Activated T-helper 2 cell treated with anti-CD3 and anti-CD28 coated beads, Interferon-gamma antibody, Interleukin-2, Interleukin-4, amounts not matched to agents 10 μg/mL and 5 μg/mL and 100 μg/mL, durations not matched to agents 14 hours and 24 hours and 36 hours (primary cell): ENCODE measurements around the gene TWNK. TPM values are rescaled to one million over a fixed set of nuclear protein-coding genes. Genes with fewer than 3 reads are reported as not detected.
"Not testable (repeated sequence)": the region's sequence is repeated elsewhere in the genome, so short reads cannot be mapped to it uniquely, and the experiment has no call there.

Source experiments
- DNase-seq: peaks from one replicate; pipeline ENCODE4 v3.0.0; 2021; ENCODE audit warnings: low spot score
- H3K27ac Mint-ChIP-seq: one replicate; pipeline ENCODE4 v1.8.0; 2021; ENCODE audit warnings: mixed read lengths
- H3K27me3 Mint-ChIP-seq: one replicate; pipeline ENCODE4 v1.8.0; 2021; ENCODE audit warnings: low read depth, mixed read lengths
- H3K36me3 Mint-ChIP-seq: one replicate; pipeline ENCODE4 v1.8.0; 2021; ENCODE audit warnings: low read depth, mixed read lengths
- H3K4me1 Mint-ChIP-seq: one replicate; pipeline ENCODE4 v1.8.0; 2021; ENCODE audit warnings: low read depth, mixed read lengths
- H3K4me3 Mint-ChIP-seq: one replicate; pipeline ENCODE4 v1.8.0; 2021; ENCODE audit warnings: low read depth, mild to moderate bottlenecking, moderate library complexity, mixed read lengths
- H3K9me3 Mint-ChIP-seq: one replicate; pipeline ENCODE4 v1.8.0; 2021; ENCODE audit warnings: mixed read lengths
- intact Hi-C: fragments of 100-400 bp; cut with micrococcal nuclease; formaldehyde crosslinking; loops from one replicate; pipeline ENCODE4 v1.15.1; 2023
- total RNA-seq: library from RNA; stranded (reverse); gene quantifications from 2 replicates; pipeline ENCODE4 v1.2.3, GENCODE V29; 2022

TWNK gene
- total RNA-seq, 1 donor from 2014 or later = 25.9 TPM

DNA sequence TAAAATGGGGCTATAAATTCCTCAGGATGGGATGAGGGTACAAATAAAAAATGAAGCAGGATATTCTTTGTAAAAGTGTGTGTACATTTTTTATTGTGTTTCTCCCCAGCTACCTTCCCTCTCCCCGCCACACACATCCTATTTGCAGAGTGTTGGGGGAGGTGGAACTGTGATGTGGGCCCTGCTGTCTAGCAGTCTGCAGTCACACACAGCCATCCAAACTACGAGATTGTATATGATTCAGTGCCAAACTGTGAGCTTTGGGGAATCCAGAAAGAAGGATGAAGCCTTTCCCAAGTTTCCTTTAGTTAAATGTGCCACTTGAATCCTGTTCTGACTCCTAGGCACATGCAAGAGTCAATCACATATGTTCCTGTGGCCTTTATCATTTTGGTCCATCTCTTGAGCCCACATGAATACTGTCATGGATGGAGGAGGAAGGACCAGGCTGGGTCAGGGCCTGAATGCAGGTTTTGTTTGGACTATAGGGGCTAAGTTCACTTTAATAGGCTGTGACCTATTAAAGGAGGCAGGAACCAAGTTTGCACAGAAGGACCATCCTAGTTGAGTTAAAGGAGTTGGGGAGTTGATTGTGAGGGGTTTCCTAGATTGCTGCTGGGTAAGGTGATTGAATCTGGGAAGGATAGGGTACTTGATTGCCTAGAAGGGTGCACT lies 19.1 kb upstream of the TWNK start:
- no peak overlapping the region for H3K27ac Mint-ChIP-seq
- intact Hi-C loops = loop anchor here (5.0 kb wide), 1 partner anchor 44 kb away; no protein-coding TSS in a partner anchor

DNA sequence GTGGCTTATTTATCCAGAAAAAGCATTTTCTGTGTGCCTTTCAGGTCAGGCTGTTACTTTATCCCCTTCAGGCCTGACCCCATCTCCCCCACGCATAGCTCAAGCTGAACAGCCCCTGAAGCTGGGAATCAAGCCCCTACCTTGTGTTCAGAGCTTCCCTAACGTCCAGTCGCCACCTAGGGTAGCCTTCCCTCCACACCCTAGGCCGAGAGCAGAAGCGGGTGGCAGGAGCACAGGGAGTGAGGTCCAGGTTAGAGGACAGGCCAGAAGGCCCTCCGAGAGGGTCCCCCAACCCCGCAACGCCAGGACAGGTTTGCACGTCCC lies 18.5 kb upstream of the TWNK start:
- Mint-ChIP-seq H3K27ac (no peak overlapping the region), H3K4me3 (peak overlapping the region; percentile 70), H3K9me3 (no peaks in the 10 kb centered on the region), H3K36me3 (peaks cover 2% of the 10 kb centered on the region), H3K4me1 (peaks cover 2% of the 10 kb centered on the region), H3K27me3 (no peaks in the 10 kb centered on the region)
- intact Hi-C loops = loop anchor here (5.0 kb wide), 1 partner anchor 43 kb away; no protein-coding TSS in a partner anchor
- DNase-seq = no peak

More for the DNA sequence above, 19.1 kb upstream of the TWNK start:
- peaks cover 2% of the 10 kb centered on the region for H3K36me3 Mint-ChIP-seq
- no peaks in the 10 kb centered on the region for H3K9me3 Mint-ChIP-seq
- H3K4me1 Mint-ChIP-seq = peaks cover 2% of the 10 kb centered on the region
- no peaks in the 10 kb centered on the region for H3K27me3 Mint-ChIP-seq
- DNase-seq = no peak
- peak overlapping the region; percentile 60 for H3K4me3 Mint-ChIP-seq

DNA sequence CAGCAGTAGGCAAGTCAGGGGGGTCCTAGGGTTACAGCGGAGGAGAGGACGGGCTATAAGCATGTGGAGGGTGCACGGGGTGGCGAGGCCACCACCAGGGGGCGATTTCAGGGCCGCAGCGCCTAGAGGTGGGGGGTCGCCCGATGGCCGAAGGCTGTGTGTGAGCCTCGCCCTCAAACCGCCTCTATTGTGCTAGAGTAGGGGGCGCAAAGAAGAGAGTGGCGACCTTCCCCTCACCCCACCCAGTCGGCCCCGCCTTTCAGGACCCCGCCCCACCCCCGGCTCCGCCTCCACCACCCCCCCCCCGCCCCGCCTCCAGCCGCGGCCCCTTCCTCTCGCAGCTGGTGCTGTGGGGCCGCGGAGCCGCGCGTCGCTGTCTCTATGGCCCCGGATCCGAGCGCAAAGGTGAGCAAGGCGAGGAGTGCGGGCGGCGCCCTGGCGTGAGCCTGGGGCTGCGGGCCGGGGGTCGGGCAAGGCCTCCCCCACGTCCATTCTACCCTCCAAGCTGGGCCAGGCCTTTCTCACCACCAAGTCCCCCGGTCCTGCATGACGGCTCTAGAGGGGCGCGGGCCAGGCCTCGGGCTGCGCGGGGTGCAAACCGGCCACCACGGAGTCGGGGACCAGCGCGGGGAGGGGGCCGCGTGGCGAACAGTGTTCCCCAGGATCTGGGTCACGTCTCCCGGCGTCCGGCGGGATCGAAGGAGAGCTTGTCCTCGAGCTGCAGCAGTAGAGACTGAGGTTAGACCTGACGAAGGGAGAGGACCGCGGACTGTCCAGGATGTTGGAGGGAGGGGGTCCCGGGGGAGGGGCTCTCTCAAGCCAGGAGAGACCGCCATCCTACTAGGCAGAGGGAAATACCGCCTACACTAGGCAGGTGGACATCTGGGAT lies 17.9 kb upstream of the TWNK start, which contains the start of gene SEMA4G:
TSS of gene SEMA4G (plus strand) at position 318 of the 889 bp plus-strand sequence. CDS start 3,409 bp downstream, outside the sequence.
- DNase-seq = no peak
- no peak within 1 kb of the TSS for H3K27ac Mint-ChIP-seq
- no peaks in the 10 kb centered on the region for H3K9me3 Mint-ChIP-seq
- H3K4me3 Mint-ChIP-seq = peak within 1 kb of the TSS; percentile 70
- peaks cover 2% of the 10 kb centered on the region for H3K4me1 Mint-ChIP-seq
- peaks cover 2% of the 10 kb centered on the region for H3K36me3 Mint-ChIP-seq
- intact Hi-C loops = loop anchor here (5.0 kb wide), 1 partner anchor 43 kb away; no protein-coding TSS in a partner anchor
- no peaks in the 10 kb centered on the region for H3K27me3 Mint-ChIP-seq

GRCh38 chr10:100970076-100970913 lies 17.0 kb upstream of the TWNK start:
- Mint-ChIP-seq H3K9me3 (no peaks in the 10 kb centered on the region), H3K27me3 (no peaks in the 10 kb centered on the region), H3K36me3 (peaks cover 2% of the 10 kb centered on the region), H3K27ac (no peak overlapping the region), H3K4me3 (peak overlapping the region; percentile 36), H3K4me1 (peaks cover 2% of the 10 kb centered on the region)
- DNase-seq = no peak
- intact Hi-C loops = no loop called here

DNA sequence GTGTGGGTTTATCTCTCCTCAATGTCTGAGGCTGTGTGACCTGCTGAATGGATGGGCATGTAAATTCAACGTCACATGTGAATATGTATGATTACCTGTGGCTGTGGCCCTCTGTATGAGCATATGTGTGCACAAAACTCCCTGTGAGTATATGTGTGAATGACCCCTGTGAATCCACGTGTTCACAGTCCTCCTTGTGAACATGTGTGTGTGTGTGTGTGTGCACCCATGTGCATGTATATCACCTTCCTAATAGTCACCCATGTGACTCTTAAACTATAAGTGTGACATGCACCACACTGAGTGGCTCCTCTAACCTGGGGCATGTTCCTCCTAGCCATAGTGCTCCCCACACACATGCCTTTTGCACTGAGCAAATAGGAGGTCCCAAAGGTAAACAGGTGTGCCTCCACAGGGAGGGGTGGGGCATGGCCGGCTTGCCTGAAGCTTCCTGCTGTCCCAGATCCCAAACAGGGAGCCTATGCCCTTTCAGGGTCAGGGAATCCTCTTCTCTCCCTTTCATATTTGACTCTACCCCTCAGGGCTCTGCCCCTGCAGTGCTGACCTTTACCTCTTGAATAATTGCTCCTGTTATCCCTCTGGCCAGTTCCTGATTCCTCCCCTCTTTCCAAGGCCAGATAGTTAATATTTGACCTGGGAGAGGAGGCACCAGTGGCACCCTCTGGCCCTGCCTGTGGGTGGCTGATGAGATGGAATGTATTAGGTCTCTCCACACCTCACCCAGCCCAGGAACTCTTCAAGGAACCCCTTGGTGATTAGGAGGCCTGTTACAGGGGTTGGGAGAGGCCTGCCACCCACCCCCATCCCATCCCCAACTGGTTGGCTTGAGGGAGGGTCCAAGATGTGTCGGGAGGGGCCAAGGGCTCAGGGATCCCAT lies 16.2 kb upstream of the TWNK start:
- H3K9me3 Mint-ChIP-seq = no peaks in the 10 kb centered on the region
- H3K36me3 Mint-ChIP-seq = no peaks in the 10 kb centered on the region
- DNase-seq = no peak
- peak overlapping the region; percentile 49 for H3K4me3 Mint-ChIP-seq
- H3K4me1 Mint-ChIP-seq = peaks cover 2% of the 10 kb centered on the region
- no peaks in the 10 kb centered on the region for H3K27me3 Mint-ChIP-seq
- H3K27ac Mint-ChIP-seq = no peak overlapping the region
- intact Hi-C loops = no loop called here

- H3K27ac Mint-ChIP-seq = no peak overlapping the region
- no peaks in the 10 kb centered on the region for H3K9me3 Mint-ChIP-seq
- H3K27me3 Mint-ChIP-seq = no peaks in the 10 kb centered on the region
- no peaks in the 10 kb centered on the region for H3K36me3 Mint-ChIP-seq
- peaks cover 2% of the 10 kb centered on the region for H3K4me1 Mint-ChIP-seq
- H3K4me3 Mint-ChIP-seq = no peak overlapping the region
- no peak for DNase-seq
- intact Hi-C loops = no loop called here
These were observed 15.0 kb upstream of the TWNK start for GRCh38 chr10:100972115-100972903.

- H3K9me3 Mint-ChIP-seq = no peaks in the 10 kb centered on the region
These were observed 14.3 kb upstream of the TWNK start for GRCh38 chr10:100972904-100973535.

DNA sequence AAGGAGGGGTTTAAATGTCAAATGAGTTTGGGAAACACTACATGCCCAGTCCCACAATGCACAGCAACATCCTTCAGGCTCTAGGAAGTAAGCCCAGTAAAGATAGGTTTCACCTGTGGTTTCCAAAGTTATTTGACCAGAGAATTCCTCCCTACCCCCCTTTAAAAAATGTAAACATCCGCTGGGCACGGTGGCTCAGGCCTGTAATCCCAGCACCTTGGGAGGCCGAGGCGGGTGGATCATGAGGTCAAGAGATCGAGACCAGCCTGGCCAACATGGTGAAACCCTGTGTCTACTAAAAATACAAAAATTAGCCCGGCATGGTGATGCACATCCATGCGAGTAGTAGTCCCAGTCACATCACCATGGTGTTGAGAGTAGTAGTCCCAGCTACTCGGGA lies 11.9 kb upstream of the TWNK start:
- H3K4me1 Mint-ChIP-seq, H3K27ac Mint-ChIP-seq, intact Hi-C loops, DNase-seq, H3K36me3 Mint-ChIP-seq, H3K4me3 Mint-ChIP-seq, H3K27me3 Mint-ChIP-seq, H3K9me3 Mint-ChIP-seq: not testable (repeated sequence)

More at GRCh38 chr10:100972904-100973535, 14.3 kb upstream of the TWNK start:
- H3K27ac Mint-ChIP-seq = no peak overlapping the region
- peaks cover 2% of the 10 kb centered on the region for H3K4me1 Mint-ChIP-seq
- no peak overlapping the region for H3K4me3 Mint-ChIP-seq
- intact Hi-C loops = no loop called here
- DNase-seq = no peak
- no peaks in the 10 kb centered on the region for H3K36me3 Mint-ChIP-seq
- H3K27me3 Mint-ChIP-seq = no peaks in the 10 kb centered on the region

- no peaks in the 10 kb centered on the region for H3K9me3 Mint-ChIP-seq
- no peaks in the 10 kb centered on the region for H3K27me3 Mint-ChIP-seq
- no peaks in the 10 kb centered on the region for H3K4me1 Mint-ChIP-seq
- H3K27ac Mint-ChIP-seq = no peak overlapping the region
- intact Hi-C loops = no loop called here
- DNase-seq = no peak
- no peaks in the 10 kb centered on the region for H3K36me3 Mint-ChIP-seq
- H3K4me3 Mint-ChIP-seq = no peak overlapping the region
These were observed 10.4 kb upstream of the TWNK start for GRCh38 chr10:100976906-100977305.

- no peak for DNase-seq
- intact Hi-C loops = no loop called here
- no peak overlapping the region for H3K27ac Mint-ChIP-seq
- H3K4me1 Mint-ChIP-seq = no peaks in the 10 kb centered on the region
- H3K36me3 Mint-ChIP-seq = no peaks in the 10 kb centered on the region
- no peaks in the 10 kb centered on the region for H3K27me3 Mint-ChIP-seq
- no peak overlapping the region for H3K4me3 Mint-ChIP-seq
- no peaks in the 10 kb centered on the region for H3K9me3 Mint-ChIP-seq
These were observed 9.9 kb upstream of the TWNK start for GRCh38 chr10:100977436-100977835.
